Smooth muscle cell of the brain vasculature (primary cell): ENCODE results near the gene SUCLA2.
"Not testable (repeated sequence)": the region's sequence is repeated elsewhere in the genome, so short reads cannot be mapped to it uniquely, and the experiment has no call there.

Source experiments
- DNase-seq: peaks from one replicate; pipeline ENCODE4 v3.0.0-alpha.2; 2012; ENCODE audit warnings: low read depth, low spot score

SUCLA2 gene

GRCh38 chr13:47991859-47992258, 9.2 kb downstream of the SUCLA2 start:
- DNase-seq: no peak

- no peak for DNase-seq
Measured at GRCh38 chr13:47990920-47991466, 10.1 kb downstream of the SUCLA2 start.

GRCh38 chr13:47990427-47990826, 10.6 kb downstream of the SUCLA2 start:
- DNase-seq: no peak

- DNase-seq: no peak
Measured at GRCh38 chr13:47983070-47983469, 18.0 kb downstream of the SUCLA2 start.

- no peak for DNase-seq
Measured at GRCh38 chr13:47976325-47976724, 24.7 kb downstream of the SUCLA2 start.

- DNase-seq: no peak
Measured at GRCh38 chr13:47964863-47965262, 36.2 kb downstream of the SUCLA2 start.

- no peak for DNase-seq
Measured at GRCh38 chr13:47962237-47962636, 38.8 kb downstream of the SUCLA2 start.

- DNase-seq: no peak
Measured at GRCh38 chr13:47959468-47960247, 41.4 kb downstream of the SUCLA2 start.

- no peak for DNase-seq
Measured at GRCh38 chr13:47957073-47957472, 44.0 kb downstream of the SUCLA2 start.

GRCh38 chr13:47955836-47956235, 45.2 kb downstream of the SUCLA2 start:
- no peak for DNase-seq

- no peak for DNase-seq
Measured at GRCh38 chr13:47949799-47950198, 51.3 kb downstream of the SUCLA2 start.

GRCh38 chr13:47945738-47946137, 55.3 kb downstream of the SUCLA2 start:
- no peak for DNase-seq

GRCh38 chr13:47945146-47945545, 55.9 kb downstream of the SUCLA2 start:
- not testable (repeated sequence) for DNase-seq

GRCh38 chr13:47934371-47934770, 66.7 kb downstream of the SUCLA2 start:
- DNase-seq: no peak

GRCh38 chr13:47932950-47933923, 67.8 kb downstream of the SUCLA2 start:
- no peak for DNase-seq

- no peak for DNase-seq
Measured at GRCh38 chr13:47930649-47931165, 70.4 kb downstream of the SUCLA2 start.

- DNase-seq: no peak
Measured at GRCh38 chr13:47929156-47929555, 71.9 kb downstream of the SUCLA2 start.

GRCh38 chr13:47917022-47917574, 84.0 kb downstream of the SUCLA2 start:
- no peak for DNase-seq

- no peak for DNase-seq
Measured at GRCh38 chr13:47908197-47908902, 92.7 kb downstream of the SUCLA2 start.

- DNase-seq: no peak
Measured at GRCh38 chr13:47904891-47905290, 96.2 kb downstream of the SUCLA2 start.

- DNase-seq: no peak
Measured at GRCh38 chr13:47904241-47904640, 96.8 kb downstream of the SUCLA2 start.
